PC-3 (cell line): ENCODE measurements around the gene AKAP6.

Experiments used
- CTCF ChIP-seq: fragments of 300-600 bp; sonication (generic); conservative IDR thresholded peaks from 2 replicates; pipeline ENCODE4 v1.5.1; 2017; ENCODE audit warnings: antibody characterized with exemption, low read depth, mild to moderate bottlenecking, low read length
- EZH2 ChIP-seq: fragments of 300-600 bp; sonication (generic); IDR thresholded peaks from one replicate; pipeline ENCODE4 v1.6.1; 2017; ENCODE audit warnings: antibody characterized with exemption, mild to moderate bottlenecking, low read length; ENCODE audit not compliant: unreplicated experiment
- EZH2phosphoT487 ChIP-seq: fragments of 300-600 bp; sonication (generic); IDR thresholded peaks from 2 replicates; pipeline ENCODE4 v1.6.1; 2018; ENCODE audit warnings: mild to moderate bottlenecking, antibody characterized with exemption, low read length, borderline replicate concordance

GRCh38 chr14:32513571-32514009, 184.5 kb downstream of the AKAP6 start:
- TF ChIP-seq CTCF, result peak; percentile 77
- no peak for TF ChIP-seq EZH2
- TF ChIP-seq EZH2phosphoT487, result no peak
